K562 (cell line): Measurements from ENCODE around the gene DSCAM. TPM values are rescaled to one million over a fixed set of nuclear protein-coding genes. Genes with fewer than 3 reads are reported as not detected.

ENCODE experiments used
- ATAC-seq: fragments of 200-7000 bp; cut with Tn5 transposase; 3 replicates; pipeline ENCODE4 v1.9.1; 2020; ENCODE audit warnings: moderate library complexity
- BruUV-seq: library from RNA; stranded (reverse); fragments of 400-500 nt; replicated peaks from 2 replicates; lab custom pipeline; 2021; lab: Mats Ljungman, UMichigan
- CTCF ChIA-PET: fragments of 300-600 bp; formaldehyde crosslinking; extraction: SDS; loops from one replicate; lab custom pipeline; 2021; ENCODE audit warnings: low intra/inter-chr PET ratio; lab: Yijun Ruan, JAX
- POLR2A ChIA-PET: fragments of 300-600, 350-650 bp; sonication (Branson Sonifier 250); formaldehyde crosslinking; extraction: SDS; loops from one replicate; lab custom pipeline; 2021; ENCODE audit warnings: antibody characterized with exemption, inconsistent platforms; lab: Yijun Ruan, JAX
- DNase-seq, 4 experiments: peaks; one replicate each; pipeline versions ENCODE4 v3.0.0 to v3.0.0-alpha.2; 2011 to 2018; ENCODE audit warnings: low spot score in 3 of 4, mixed read lengths in 3 of 4; ENCODE audit errors: extremely low read depth in 1 of 4
- FAIRE-seq: peaks from 2 replicates; lab custom pipeline; 2011; peaks lifted over from hg19 to GRCh38; lab: Jason Lieb, UNC
- H2AFZ ChIP-seq: 2 replicates; pipeline ENCODE4 v1.6.0; 2011; ENCODE audit warnings: low read depth, low read length, control low read depth, inconsistent platforms
- H3K27ac ChIP-seq: fragments of 200-600 bp; 3 replicates; pipeline ENCODE4 v1.8.0; 2011; ENCODE audit warnings: low read depth, mild to moderate bottlenecking, control low read depth, inconsistent platforms, low read length, moderate library complexity, mixed read lengths; ENCODE audit errors: extremely low read depth
- H3K27me3 ChIP-seq, 2 experiments: fragments of 300-600 bp in 1 of 2; 2 replicates in 1 of 2; 3 replicates in 1 of 2; pipeline versions ENCODE4 v1.6.0 to v1.8.0; 2011; ENCODE audit warnings: inconsistent platforms in 2 of 2, low read length in 2 of 2, mild to moderate bottlenecking in 1 of 2, mixed read lengths in 1 of 2, moderate library complexity in 1 of 2; ENCODE audit not compliant: control insufficient read depth in 2 of 2, insufficient read depth in 2 of 2
- H3K36me3 ChIP-seq: fragments of 300-600 bp; 3 replicates; pipeline ENCODE4 v1.8.0; 2011; ENCODE audit warnings: mild to moderate bottlenecking, low read length, inconsistent platforms; ENCODE audit not compliant: control insufficient read depth, insufficient read depth
- H3K4me1 ChIP-seq, 2 experiments: fragments of 200-600 bp in 1 of 2; replicated peaks in 1 of 2; 2 replicates in 1 of 2; 3 replicates in 1 of 2; pipeline versions ENCODE4 v1.5.1 to v1.8.0; 2011; ENCODE audit warnings: inconsistent platforms in 2 of 2, low read length in 2 of 2, mild to moderate bottlenecking in 1 of 2, mixed read lengths in 1 of 2, moderate library complexity in 1 of 2; ENCODE audit not compliant: control insufficient read depth in 2 of 2, insufficient read depth in 2 of 2
- H3K4me2 ChIP-seq: 2 replicates; pipeline ENCODE4 v1.6.1; 2011; ENCODE audit warnings: low read length, control low read depth, inconsistent platforms, mixed read lengths; ENCODE audit not compliant: insufficient read depth
- H3K4me3 ChIP-seq: fragments of 200-600 bp; sonication (generic), shearing (Covaris generic); 2 replicates; pipeline ENCODE4 v1.5.1; 2016; ENCODE audit warnings: control low read depth, inconsistent platforms
- H3K79me2 ChIP-seq: fragments of 200-600 bp; 3 replicates; pipeline ENCODE4 v1.8.0; 2011; ENCODE audit warnings: low read length, inconsistent platforms; ENCODE audit not compliant: control insufficient read depth, insufficient read depth
- H3K9ac ChIP-seq, 2 experiments: 2 replicates each; pipeline versions ENCODE4 v1.6.0 to v1.6.1; 2011; ENCODE audit warnings: low read depth in 2 of 2, low read length in 2 of 2, control low read depth in 1 of 2, inconsistent platforms in 1 of 2, mild to moderate bottlenecking in 1 of 2, mixed read lengths in 1 of 2; ENCODE audit not compliant: insufficient read depth in 1 of 2
- H3K9me1 ChIP-seq: one replicate; pipeline ENCODE4 v1.6.0; 2011; ENCODE audit warnings: inconsistent platforms, mild to moderate bottlenecking, low read length, moderate library complexity; ENCODE audit not compliant: control insufficient read depth, insufficient read depth
- H3K9me3 ChIP-seq: replicated peaks from 2 replicates; pipeline ENCODE4 v1.5.1; 2011; ENCODE audit warnings: low read depth, low read length, inconsistent platforms; ENCODE audit not compliant: control insufficient read depth, insufficient read depth
- H4K20me1 ChIP-seq: replicated peaks from 2 replicates; pipeline ENCODE4 v1.6.1; 2011; ENCODE audit warnings: low read length, inconsistent platforms, mixed read lengths; ENCODE audit not compliant: control insufficient read depth, insufficient read depth
- CHCHD3 ChIP-seq: fragments of 250-450 bp; sonication (Bioruptor Pico); IDR thresholded peaks from 2 replicates; pipeline ENCODE4 v2.1.2; 2022; ENCODE audit warnings: mild to moderate bottlenecking
- CTCF ChIP-seq, 3 experiments: IDR thresholded peaks in 2 of 3; conservative IDR thresholded peaks in 1 of 3; 2 replicates each; pipeline ENCODE4 v1.5.1; 2011 to 2012; ENCODE audit warnings: low read length in 3 of 3, mild to moderate bottlenecking in 3 of 3, control low read depth in 2 of 3, improper control_type of control experiment in 1 of 3, inconsistent platforms in 1 of 3, low read depth in 1 of 3, mixed read lengths in 1 of 3, moderate library complexity in 1 of 3; ENCODE audit not compliant: insufficient read depth in 2 of 3
- ELF2 ChIP-seq: fragments of 250-450 bp; sonication (Bioruptor Pico); IDR thresholded peaks from 2 replicates; pipeline ENCODE4 v1.5.0; 2021; ENCODE audit warnings: mild to moderate bottlenecking
- FOS ChIP-seq: IDR thresholded peaks from 3 replicates; pipeline ENCODE4 v1.6.1; 2011; ENCODE audit not compliant: insufficient read length; ENCODE audit errors: extremely low read depth
- FOXJ3 ChIP-seq: sonication (generic); formaldehyde crosslinking; IDR thresholded peaks from 2 replicates; pipeline ENCODE4 v1.4.0; 2020; ENCODE audit warnings: mild to moderate bottlenecking, missing genetic modification reagents
- LCOR ChIP-seq: sonication (generic); formaldehyde crosslinking; IDR thresholded peaks from 2 replicates; pipeline ENCODE4 v1.8.0; 2022; ENCODE audit warnings: mild to moderate bottlenecking, missing genetic modification reagents
- NKRF ChIP-seq: fragments of 450-650 bp; IDR thresholded peaks from 2 replicates; pipeline ENCODE4 v1.6.1; 2016; ENCODE audit warnings: borderline replicate concordance
- RAD51 ChIP-seq: fragments of 450-650 bp; IDR thresholded peaks from 2 replicates; pipeline ENCODE4 v1.7.1; 2016; ENCODE audit warnings: low read depth, mild to moderate bottlenecking, borderline replicate concordance
- ZNF134 ChIP-seq: fragments of 250-450 bp; sonication (Bioruptor Pico); conservative IDR thresholded peaks from 2 replicates; pipeline ENCODE4 v1.4.0; 2020
- ZNF212 ChIP-seq: fragments of 450-650 bp; formaldehyde crosslinking; IDR thresholded peaks from 2 replicates; pipeline ENCODE4 v1.4.0; 2020; ENCODE audit warnings: mild to moderate bottlenecking
- ZNF764 ChIP-seq: fragments of 250-450 bp; sonication (Bioruptor Pico); IDR thresholded peaks from 2 replicates; pipeline ENCODE4 v1.4.0; 2020; ENCODE audit warnings: low read depth, mild to moderate bottlenecking, moderate library complexity
- ZSCAN32 ChIP-seq: fragments of 450-650 bp; formaldehyde crosslinking; IDR thresholded peaks from 2 replicates; pipeline ENCODE4 v1.4.0; 2020; ENCODE audit warnings: mild to moderate bottlenecking, moderate library complexity
- WGBS: fragments of 100-300 bp; shearing (Covaris generic); methylation state at CpG from one replicate; pipeline ENCODE4 v1.1.6; 2016; ENCODE audit warnings: low coverage, mixed read lengths; ENCODE audit not compliant: insufficient coverage; ENCODE audit errors: missing lambda C conversion rate; 5-methylcytosine and 5-hydroxymethylcytosine counted together
- in situ Hi-C: fragments of 300-500 bp; cut with MboI; formaldehyde crosslinking; loops from 4 replicates; pipeline ENCODE4 v1.15.0; 2018; ENCODE audit warnings: inconsistent platforms, mixed read lengths
- intact Hi-C: fragments of 100-400 bp; cut with micrococcal nuclease; formaldehyde crosslinking; loops from 2 replicates; pipeline ENCODE4 v1.14.2; 2022
- polyA plus RNA-seq, 8 experiments: library from polyadenylated mRNA; depleted of rRNA in 4 of 8; stranded (reverse) in 5 of 8; unstranded in 3 of 8; fragments of >200 nt; fragmentation: Nextera tagmentation in 2 of 8; fragmentation: Illumina TruSeq in 1 of 8; extraction: Ambion mirVana in 2 of 8; extraction: Trizol in 1 of 8; gene quantifications; 2 replicates each; pipeline versions ENCODE4 v1.2.1 to v1.2.3, GENCODE V29; 2011 to 2014; ENCODE audit warnings: inconsistent platforms in 1 of 8, missing spikeins in 1 of 8
- total RNA-seq, 7 experiments: library from RNA; depleted of rRNA in 6 of 7; stranded (reverse); fragments of >200 nt in 6 of 7; fragmentation: Illumina TruSeq in 2 of 7; extraction: Trizol in 2 of 7; gene quantifications; 2 replicates each; pipeline versions ENCODE4 v1.2.1 to v1.2.3, GENCODE V29; 2011 to 2021; ENCODE audit warnings: low replicate concordance in 1 of 7
- TF ChIP-seq, protein P1 (sequence below), 2 experiments: IDR thresholded peaks; 2 replicates each; pipeline ENCODE4 v1.6.1; 2011; ENCODE audit warnings: borderline replicate concordance in 1 of 2, control low read depth in 1 of 2, low read depth in 1 of 2, low read length in 1 of 2, mild to moderate bottlenecking in 1 of 2, mixed read lengths in 1 of 2, moderate library complexity in 1 of 2; ENCODE audit not compliant: insufficient read depth in 1 of 2, insufficient read length in 1 of 2, poor library complexity in 1 of 2, severe bottlenecking in 1 of 2; ENCODE audit errors: extremely low read depth in 1 of 2
- TF ChIP-seq, protein P2 (sequence below): sonication (generic); formaldehyde crosslinking; IDR thresholded peaks from 2 replicates; pipeline ENCODE4 v1.8.1; 2023; ENCODE audit warnings: mild to moderate bottlenecking, missing genetic modification reagents

The DSCAM gene
- total and polyA plus RNA-seq, 9 of the 15 experiments (the other 6 are each of a cell fraction or from before 2014, with no cell fraction given): not detected

GRCh38 chr21:40830836-40831235 lies 16.1 kb downstream of the DSCAM start:
- no peaks in the 10 kb centered on the region for H3K4me1 ChIP-seq
- ATAC-seq (no peak), DNase-seq (no peak), FAIRE-seq (no peak)
- no peak overlapping the region for H3K27ac ChIP-seq
- TF ChIP-seq CTCF (IDR thresholded peaks at IDR 0.05 in 2 of 3, conservative IDR thresholded peaks at IDR 0.05 in 1 of 3; ENCODE audit: insufficient read depth in 2 of 3, low read depth in 1 of 3, low read length in 3 of 3): no peak
- no peak for TF ChIP-seq ZNF764 (CRISPR knock-in tag)
- no peak for TF ChIP-seq FOXJ3
- no peak for TF ChIP-seq FOS
- TF ChIP-seq, protein P1, sequence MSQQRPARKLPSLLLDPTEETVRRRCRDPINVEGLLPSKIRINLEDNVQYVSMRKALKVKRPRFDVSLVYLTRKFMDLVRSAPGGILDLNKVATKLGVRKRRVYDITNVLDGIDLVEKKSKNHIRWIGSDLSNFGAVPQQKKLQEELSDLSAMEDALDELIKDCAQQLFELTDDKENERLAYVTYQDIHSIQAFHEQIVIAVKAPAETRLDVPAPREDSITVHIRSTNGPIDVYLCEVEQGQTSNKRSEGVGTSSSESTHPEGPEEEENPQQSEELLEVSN (IDR thresholded peaks at IDR 0.05; ENCODE audit: borderline replicate concordance in 1 of 2, extremely low read depth in 1 of 2, insufficient read depth in 1 of 2, insufficient read length in 1 of 2, low read depth in 1 of 2, low read length in 1 of 2, poor library complexity in 1 of 2, severe bottlenecking in 1 of 2): no peak
- TF ChIP-seq LCOR (CRISPR knock-in tag): no peak
- TF ChIP-seq ELF2 (CRISPR knock-in tag): no peak
- no peak for TF ChIP-seq ZNF134 (CRISPR knock-in tag)
- TF ChIP-seq, protein P2, sequence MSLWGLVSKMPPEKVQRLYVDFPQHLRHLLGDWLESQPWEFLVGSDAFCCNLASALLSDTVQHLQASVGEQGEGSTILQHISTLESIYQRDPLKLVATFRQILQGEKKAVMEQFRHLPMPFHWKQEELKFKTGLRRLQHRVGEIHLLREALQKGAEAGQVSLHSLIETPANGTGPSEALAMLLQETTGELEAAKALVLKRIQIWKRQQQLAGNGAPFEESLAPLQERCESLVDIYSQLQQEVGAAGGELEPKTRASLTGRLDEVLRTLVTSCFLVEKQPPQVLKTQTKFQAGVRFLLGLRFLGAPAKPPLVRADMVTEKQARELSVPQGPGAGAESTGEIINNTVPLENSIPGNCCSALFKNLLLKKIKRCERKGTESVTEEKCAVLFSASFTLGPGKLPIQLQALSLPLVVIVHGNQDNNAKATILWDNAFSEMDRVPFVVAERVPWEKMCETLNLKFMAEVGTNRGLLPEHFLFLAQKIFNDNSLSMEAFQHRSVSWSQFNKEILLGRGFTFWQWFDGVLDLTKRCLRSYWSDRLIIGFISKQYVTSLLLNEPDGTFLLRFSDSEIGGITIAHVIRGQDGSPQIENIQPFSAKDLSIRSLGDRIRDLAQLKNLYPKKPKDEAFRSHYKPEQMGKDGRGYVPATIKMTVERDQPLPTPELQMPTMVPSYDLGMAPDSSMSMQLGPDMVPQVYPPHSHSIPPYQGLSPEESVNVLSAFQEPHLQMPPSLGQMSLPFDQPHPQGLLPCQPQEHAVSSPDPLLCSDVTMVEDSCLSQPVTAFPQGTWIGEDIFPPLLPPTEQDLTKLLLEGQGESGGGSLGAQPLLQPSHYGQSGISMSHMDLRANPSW (CRISPR knock-in tag): no peak
- no peak for TF ChIP-seq ZSCAN32 (CRISPR knock-in tag)
- no peak for TF ChIP-seq CHCHD3 (CRISPR knock-in tag)
- no peak for TF ChIP-seq ZNF212 (CRISPR knock-in tag)
- TF ChIP-seq RAD51: no peak
- no peak for TF ChIP-seq NKRF
- H3K9ac ChIP-seq: no peak overlapping the region
- 0% methylated on average over 4 of the region's 4 CpGs for WGBS
- no peak overlapping the region for H3K4me2 ChIP-seq
- ChIA-PET POLR2A (no interaction called here), CTCF (no interaction called here)
- no peak overlapping the region for H3K4me3 ChIP-seq
- no peaks in the 10 kb centered on the region for H4K20me1 ChIP-seq
- H3K9me3 ChIP-seq: no peaks in the 10 kb centered on the region; the same call in 1 of the 2 replicates
- intact Hi-C loops: no loop called here
- no peaks in the 10 kb centered on the region for H3K9me1 ChIP-seq
- BruUV-seq: no TSS peak
- in situ Hi-C loops: no loop called here
- no peaks in the 10 kb centered on the region for H3K36me3 ChIP-seq
- no peaks in the 10 kb centered on the region for H3K79me2 ChIP-seq
- H2AFZ ChIP-seq: no peak overlapping the region
- H3K27me3 ChIP-seq: no peaks in the 10 kb centered on the region
